ENCODE results near the gene ZFYVE26.

Gene ZFYVE26

DNA sequence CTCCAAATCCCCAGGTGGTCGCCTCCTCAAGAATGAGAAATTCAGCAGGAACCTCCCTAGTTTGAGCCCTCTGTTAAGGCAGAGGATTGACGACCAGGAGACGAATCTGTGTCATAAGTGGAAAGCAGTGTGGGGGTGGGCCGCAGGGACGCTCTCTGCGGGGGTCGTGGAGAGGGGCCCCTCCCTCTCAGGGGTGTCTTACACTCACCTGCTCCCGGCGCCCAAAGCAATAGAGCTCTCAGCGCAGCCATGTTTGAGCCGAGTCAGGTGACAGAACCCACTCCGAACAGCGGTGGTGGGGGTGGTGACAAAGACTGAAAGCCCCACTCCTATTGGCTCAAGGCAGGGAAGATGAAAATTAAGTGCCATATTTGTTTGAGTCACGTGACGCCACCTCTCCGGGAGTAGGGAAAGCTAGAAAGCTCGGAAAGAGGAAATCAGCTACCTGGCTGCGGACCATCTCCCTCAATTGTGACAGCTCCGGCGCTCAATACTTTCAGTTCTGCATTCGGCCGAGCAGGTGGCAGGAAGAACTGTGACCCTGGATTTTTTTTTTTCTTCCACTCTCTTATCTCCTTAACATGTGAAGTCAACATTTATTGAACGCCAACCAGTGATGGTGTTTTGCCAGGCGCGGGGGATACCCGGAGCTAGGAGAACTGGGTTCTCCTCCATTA lies at the start of gene ZFYVE26:
ZFYVE26 (minus strand) TSS at position 265 of the 677 bp plus-strand sequence. CDS start 627 bp downstream, outside the sequence.
- H3K36me3 Mint-ChIP-seq (ENCODE audit: low read depth), result peaks cover 53% of the 10 kb centered on the region
- H3K27me3 Mint-ChIP-seq, result no peaks in the 10 kb centered on the region
- H3K27ac Mint-ChIP-seq, result peak within 1 kb of the TSS; percentile 94
- peak within 1 kb of the TSS; percentile 83 for H3K4me3 Mint-ChIP-seq
- H3K4me1 Mint-ChIP-seq (ENCODE audit: low read depth), result peaks cover 71% of the 10 kb centered on the region
- intact Hi-C loops (cut with micrococcal nuclease), result loop anchor here (10.0 kb wide), 1 partner anchor 52 kb away; no protein-coding TSS in a partner anchor
- no peaks in the 10 kb centered on the region for H3K9me3 Mint-ChIP-seq

DNA sequence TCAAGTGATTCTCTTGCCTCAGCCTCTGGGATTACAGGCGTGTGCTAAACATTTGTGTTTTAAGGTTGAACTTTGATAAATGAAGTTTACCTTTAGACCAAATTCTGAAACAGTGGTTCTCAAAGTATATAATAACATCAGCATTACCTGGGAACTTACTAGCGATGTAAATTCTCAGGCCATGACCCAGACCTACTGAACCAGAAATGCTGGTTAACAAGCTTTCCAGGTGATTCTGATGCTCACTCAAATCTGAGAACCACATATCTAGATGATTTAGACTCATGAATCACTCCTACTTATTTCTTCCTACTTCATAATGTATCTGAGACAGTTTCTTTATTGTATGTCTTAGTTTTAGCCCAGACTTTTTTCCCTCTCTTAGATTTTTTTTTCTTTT lies 46.8 kb upstream of the ZFYVE26 start:
- no peaks in the 10 kb centered on the region for H3K27me3 Mint-ChIP-seq
- no peak overlapping the region for H3K4me3 Mint-ChIP-seq
- H3K9me3 Mint-ChIP-seq, result no peaks in the 10 kb centered on the region
- peaks cover 7% of the 10 kb centered on the region for H3K36me3 Mint-ChIP-seq (ENCODE audit: low read depth)
- intact Hi-C loops (cut with micrococcal nuclease), result no loop called here
- H3K4me1 Mint-ChIP-seq (ENCODE audit: low read depth), result peaks cover 5% of the 10 kb centered on the region
- H3K27ac Mint-ChIP-seq, result no peak overlapping the region

- no peak overlapping the region for H3K27ac Mint-ChIP-seq
- intact Hi-C loops (cut with micrococcal nuclease), result no loop called here
- H3K4me3 Mint-ChIP-seq, result no peak overlapping the region
- H3K36me3 Mint-ChIP-seq (ENCODE audit: low read depth), result no peaks in the 10 kb centered on the region
- no peaks in the 10 kb centered on the region for H3K9me3 Mint-ChIP-seq
- no peaks in the 10 kb centered on the region for H3K27me3 Mint-ChIP-seq
- peaks cover 12% of the 10 kb centered on the region for H3K4me1 Mint-ChIP-seq (ENCODE audit: low read depth)
Measured at GRCh38 chr14:67859169-67859749, 42.9 kb upstream of the ZFYVE26 start.

DNA sequence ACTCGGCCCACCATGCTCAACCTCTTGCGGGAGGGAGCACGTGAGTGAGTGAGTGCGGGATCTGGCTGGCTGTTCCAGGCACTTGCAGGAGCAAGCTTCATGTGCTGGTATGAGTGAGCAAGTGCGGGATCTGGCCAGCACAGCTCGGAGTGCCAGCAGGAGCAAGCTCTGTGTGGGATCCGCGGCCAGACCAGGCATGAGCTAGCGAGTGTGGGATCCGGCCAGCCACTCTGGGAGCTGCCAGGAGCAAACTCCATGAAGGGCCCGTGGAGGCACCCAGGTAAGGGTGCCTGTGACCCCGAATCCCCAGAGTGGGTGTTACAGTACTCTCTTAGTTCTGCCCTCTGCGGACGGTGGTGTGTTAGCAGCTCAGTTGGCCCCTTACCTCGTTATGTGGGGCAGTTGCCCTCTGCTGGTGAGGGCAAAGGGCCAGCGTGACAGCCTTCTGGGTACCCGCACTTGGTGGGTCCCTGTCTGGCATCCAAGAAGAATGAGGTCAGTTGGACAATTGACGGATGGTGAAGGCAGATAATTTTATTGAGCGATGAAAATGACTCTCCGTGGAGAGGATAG lies 41.5 kb upstream of the ZFYVE26 start:
- Mint-ChIP-seq H3K4me1 (ENCODE audit: low read depth) (peaks cover 24% of the 10 kb centered on the region), H3K27ac (peak overlapping the region; percentile 14), H3K27me3 (no peaks in the 10 kb centered on the region), H3K9me3 (no peaks in the 10 kb centered on the region), H3K36me3 (ENCODE audit: low read depth) (no peaks in the 10 kb centered on the region), H3K4me3 (no peak overlapping the region)
- intact Hi-C loops (cut with micrococcal nuclease), result no loop called here

DNA sequence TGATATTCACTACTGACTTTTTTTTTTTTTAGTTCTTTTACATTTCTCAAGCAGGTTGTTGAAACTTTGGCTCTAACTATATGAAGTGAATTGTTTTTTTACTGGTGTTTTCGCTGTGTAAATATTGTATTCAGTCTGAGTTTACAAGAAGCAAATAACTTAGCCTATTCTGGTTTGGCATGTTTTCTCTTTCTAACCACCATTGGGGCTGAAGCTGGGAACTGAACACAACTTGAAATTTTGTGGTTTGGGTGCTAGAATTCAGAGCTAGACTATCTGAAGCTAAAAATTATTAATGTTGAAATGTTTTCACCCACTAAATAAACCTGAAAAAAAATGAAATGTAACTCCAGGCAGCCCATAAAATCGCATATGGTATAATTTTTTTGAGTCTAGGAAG lies 40.4 kb upstream of the ZFYVE26 start:
- no peaks in the 10 kb centered on the region for H3K27me3 Mint-ChIP-seq
- H3K9me3 Mint-ChIP-seq, result no peaks in the 10 kb centered on the region
- peaks cover 34% of the 10 kb centered on the region for H3K4me1 Mint-ChIP-seq (ENCODE audit: low read depth)
- no peak overlapping the region for H3K27ac Mint-ChIP-seq
- no peaks in the 10 kb centered on the region for H3K36me3 Mint-ChIP-seq (ENCODE audit: low read depth)
- intact Hi-C loops (cut with micrococcal nuclease), result no loop called here
- no peak overlapping the region for H3K4me3 Mint-ChIP-seq

DNA sequence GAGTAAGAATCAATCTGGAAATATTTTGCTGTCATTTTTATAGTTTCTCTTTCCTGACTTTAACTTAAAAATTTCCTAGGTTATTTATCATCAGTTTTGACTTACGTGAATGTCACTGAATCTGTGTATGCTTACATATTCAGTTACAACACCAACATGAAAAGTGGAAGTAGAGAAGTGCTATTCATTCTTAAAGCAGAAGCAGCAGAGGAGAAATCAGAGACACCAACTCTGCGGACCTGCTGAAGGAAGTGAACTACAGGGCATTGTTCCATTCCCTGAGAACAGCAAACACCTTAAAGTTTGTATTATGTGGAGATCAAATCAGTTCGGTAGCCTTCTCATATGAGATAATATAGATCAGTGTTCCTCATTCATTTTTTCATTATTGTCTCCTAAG lies 37.3 kb upstream of the ZFYVE26 start:
- intact Hi-C loops (cut with micrococcal nuclease), result no loop called here
- no peaks in the 10 kb centered on the region for H3K36me3 Mint-ChIP-seq (ENCODE audit: low read depth)
- H3K9me3 Mint-ChIP-seq, result peaks cover 2% of the 10 kb centered on the region
- H3K4me3 Mint-ChIP-seq, result peak overlapping the region; percentile 48
- H3K4me1 Mint-ChIP-seq (ENCODE audit: low read depth), result peaks cover 56% of the 10 kb centered on the region
- H3K27ac Mint-ChIP-seq, result peak overlapping the region; percentile 88
- H3K27me3 Mint-ChIP-seq, result no peaks in the 10 kb centered on the region

GRCh38 chr14:67852926-67853604 lies 36.7 kb upstream of the ZFYVE26 start:
- intact Hi-C loops (cut with micrococcal nuclease), result no loop called here
- H3K4me3 Mint-ChIP-seq, result peak overlapping the region; percentile 48
- peaks cover 9% of the 10 kb centered on the region for H3K9me3 Mint-ChIP-seq
- H3K36me3 Mint-ChIP-seq (ENCODE audit: low read depth), result no peaks in the 10 kb centered on the region
- peak overlapping the region; percentile 88 for H3K27ac Mint-ChIP-seq
- no peaks in the 10 kb centered on the region for H3K27me3 Mint-ChIP-seq
- peaks cover 50% of the 10 kb centered on the region for H3K4me1 Mint-ChIP-seq (ENCODE audit: low read depth)

DNA sequence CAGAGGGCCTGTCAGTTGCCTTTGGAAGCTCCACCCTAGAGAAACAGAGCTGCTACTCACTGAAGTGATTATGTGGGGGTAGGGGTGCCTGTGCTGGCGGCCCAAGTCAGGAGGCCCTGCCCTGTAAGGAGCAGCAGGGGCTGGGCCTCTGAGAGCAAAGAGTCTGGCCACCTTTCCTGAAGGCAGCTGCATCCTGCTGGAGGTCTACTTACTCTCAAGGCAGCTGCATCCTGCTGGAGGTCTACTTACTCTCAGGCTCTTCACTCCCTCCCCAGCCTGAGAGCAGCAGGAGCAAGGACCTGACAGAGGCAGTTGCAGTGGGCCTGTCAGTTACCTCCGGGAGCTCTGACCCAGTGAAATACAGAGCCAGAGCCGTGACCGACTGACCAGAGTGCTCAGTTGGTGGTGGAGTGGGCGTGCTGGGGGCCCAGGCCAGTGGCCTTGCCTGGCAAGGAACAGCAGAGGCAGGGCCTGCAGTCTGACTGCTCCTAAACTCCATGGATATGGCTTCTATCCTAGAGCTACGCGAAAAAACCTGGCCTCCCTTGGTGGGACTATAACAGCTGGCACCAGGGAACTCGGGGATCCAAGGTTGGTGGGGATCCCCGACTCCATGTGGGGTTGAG lies 35.5 kb upstream of the ZFYVE26 start:
- peaks cover 50% of the 10 kb centered on the region for H3K4me1 Mint-ChIP-seq (ENCODE audit: low read depth)
- H3K4me3 Mint-ChIP-seq, result no peak overlapping the region
- peak overlapping the region; percentile 80 for H3K27ac Mint-ChIP-seq
- H3K9me3 Mint-ChIP-seq, result peaks cover 20% of the 10 kb centered on the region
- no peaks in the 10 kb centered on the region for H3K27me3 Mint-ChIP-seq
- peaks cover 7% of the 10 kb centered on the region for H3K36me3 Mint-ChIP-seq (ENCODE audit: low read depth)
- intact Hi-C loops (cut with micrococcal nuclease), result no loop called here

DNA sequence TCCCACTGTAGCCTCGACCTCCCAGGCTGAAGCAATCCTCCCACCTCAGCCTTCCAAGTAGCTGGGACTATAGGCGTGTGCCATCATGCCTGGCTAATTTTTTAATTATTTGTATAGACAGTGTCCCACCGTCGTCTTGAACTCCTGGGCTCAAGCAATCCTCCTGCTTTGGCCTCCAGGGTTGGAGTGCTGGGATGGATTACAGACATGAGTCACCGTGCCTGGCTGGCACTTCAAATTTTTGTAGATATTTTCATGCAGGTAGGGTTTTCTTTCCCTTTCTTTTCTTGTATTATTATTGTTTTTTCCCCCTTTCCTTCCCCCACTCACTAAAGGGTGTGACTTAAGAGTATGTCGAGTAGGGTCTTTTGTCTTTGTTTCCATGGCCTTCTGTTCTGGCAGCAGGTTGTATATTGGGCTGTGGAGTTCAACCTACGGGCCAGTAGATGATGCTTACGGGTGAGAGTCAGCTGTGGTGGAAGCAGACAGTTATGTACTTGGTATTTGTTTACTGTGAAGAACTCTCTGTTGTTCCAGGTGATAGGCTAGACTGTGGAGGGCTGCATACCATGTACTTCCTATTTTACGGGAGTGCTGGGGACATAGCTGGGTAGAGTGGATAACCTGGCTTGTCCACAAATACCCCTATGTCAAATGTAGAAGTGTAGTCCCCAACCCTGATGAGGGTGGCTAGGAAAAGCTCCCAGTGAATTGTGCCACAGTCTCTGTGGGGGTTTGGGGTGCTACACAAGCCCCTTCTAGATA lies 33.9 kb upstream of the ZFYVE26 start:
- no peaks in the 10 kb centered on the region for H3K27me3 Mint-ChIP-seq
- peaks cover 51% of the 10 kb centered on the region for H3K4me1 Mint-ChIP-seq (ENCODE audit: low read depth)
- peaks cover 20% of the 10 kb centered on the region for H3K9me3 Mint-ChIP-seq
- H3K36me3 Mint-ChIP-seq (ENCODE audit: low read depth), result peaks cover 17% of the 10 kb centered on the region
- H3K27ac Mint-ChIP-seq, result peak overlapping the region; percentile 80
- H3K4me3 Mint-ChIP-seq, result no peak overlapping the region
- intact Hi-C loops (cut with micrococcal nuclease), result no loop called here

DNA sequence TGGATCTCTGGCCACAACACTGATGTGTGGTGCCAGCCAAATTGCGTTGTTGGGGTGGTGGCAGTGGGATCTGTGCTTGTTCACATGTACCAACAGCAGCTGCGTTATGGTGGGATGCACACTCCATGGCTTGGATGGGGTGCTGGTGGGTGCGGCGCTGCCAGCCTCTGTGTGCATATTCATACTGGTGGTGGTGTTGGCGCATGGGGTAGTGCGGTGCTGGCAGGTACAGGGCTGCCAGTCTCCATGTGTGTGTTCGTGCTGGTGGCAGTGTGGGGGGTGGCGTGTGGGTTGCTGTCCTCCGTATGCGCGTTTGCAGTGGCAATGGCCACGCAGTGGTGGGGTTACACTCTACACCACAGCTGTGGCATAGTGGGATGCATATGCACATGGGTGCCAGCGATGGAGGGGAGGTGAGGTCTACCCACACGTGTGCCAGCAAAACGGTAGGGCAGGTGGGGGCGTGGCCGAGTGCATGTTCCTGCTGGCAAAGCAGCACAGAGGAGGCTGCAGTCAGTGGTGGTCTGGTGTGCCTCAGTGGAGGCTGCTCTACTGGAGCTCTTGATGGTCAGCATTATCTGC lies 29.7 kb upstream of the ZFYVE26 start:
- H3K27ac Mint-ChIP-seq, result no peak overlapping the region
- H3K4me1 Mint-ChIP-seq (ENCODE audit: low read depth), result peaks cover 27% of the 10 kb centered on the region
- H3K4me3 Mint-ChIP-seq, result no peak overlapping the region
- no peaks in the 10 kb centered on the region for H3K27me3 Mint-ChIP-seq
- H3K9me3 Mint-ChIP-seq, result peaks cover 20% of the 10 kb centered on the region
- peaks cover 17% of the 10 kb centered on the region for H3K36me3 Mint-ChIP-seq (ENCODE audit: low read depth)
- intact Hi-C loops (cut with micrococcal nuclease), result no loop called here

DNA sequence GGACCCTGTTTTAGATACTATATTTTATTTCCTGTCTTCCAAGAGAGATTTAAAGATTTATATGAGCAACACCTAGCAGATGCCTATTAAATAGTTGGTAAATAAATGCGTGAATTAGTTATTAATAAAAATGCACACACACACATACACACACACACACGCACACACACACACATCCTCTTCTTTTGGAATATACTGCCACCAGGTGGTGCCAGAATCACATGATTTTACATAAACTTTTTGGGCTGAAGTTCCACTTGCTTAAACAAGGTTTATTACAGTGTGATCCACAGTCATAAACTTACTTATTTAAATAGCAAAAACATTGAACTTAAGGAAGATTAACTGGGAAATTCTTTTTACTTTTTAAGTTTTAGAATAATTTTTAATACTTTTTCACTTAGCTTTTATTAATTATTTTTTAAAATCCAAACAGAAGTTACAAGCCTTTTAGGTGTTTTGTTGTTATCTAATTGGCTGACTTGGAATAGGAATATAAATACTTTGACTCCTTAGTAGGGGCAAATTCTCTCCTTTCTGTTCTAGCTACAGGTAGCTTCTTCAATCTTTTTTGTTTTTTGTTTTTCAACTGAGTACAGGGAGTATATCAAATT lies 20.7 kb upstream of the ZFYVE26 start:
- Mint-ChIP-seq H3K27me3 (no peaks in the 10 kb centered on the region), H3K36me3 (ENCODE audit: low read depth) (no peaks in the 10 kb centered on the region), H3K4me3 (no peak overlapping the region), H3K27ac (no peak overlapping the region), H3K4me1 (ENCODE audit: low read depth) (no peaks in the 10 kb centered on the region), H3K9me3 (no peaks in the 10 kb centered on the region)
- intact Hi-C loops (cut with micrococcal nuclease), result loop anchor here (5.0 kb wide), 3 partner anchors 45 to 980 kb away; no protein-coding TSS in a partner anchor

DNA sequence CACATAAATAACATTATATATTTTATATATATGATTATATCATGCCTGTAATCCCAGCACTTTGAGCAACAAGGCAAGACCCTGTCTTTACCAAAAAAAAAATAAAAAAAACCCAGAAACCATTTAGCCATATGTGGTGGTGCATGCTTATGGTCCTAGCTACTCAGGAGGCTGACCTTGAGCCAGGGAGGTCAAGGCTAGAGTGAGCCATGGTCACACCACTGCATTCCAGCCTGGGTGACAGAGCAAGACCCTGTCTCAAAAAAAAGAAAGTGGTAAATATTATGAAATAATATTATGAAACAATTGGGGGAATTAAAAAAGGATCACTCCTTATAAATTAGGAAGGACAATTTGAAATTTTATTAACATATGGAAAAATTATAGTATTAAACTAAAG lies 19.2 kb upstream of the ZFYVE26 start:
- no peaks in the 10 kb centered on the region for H3K27me3 Mint-ChIP-seq
- H3K36me3 Mint-ChIP-seq (ENCODE audit: low read depth), result no peaks in the 10 kb centered on the region
- H3K9me3 Mint-ChIP-seq, result no peaks in the 10 kb centered on the region
- intact Hi-C loops (cut with micrococcal nuclease), result loop anchor here (5.0 kb wide), 3 partner anchors 47 to 982 kb away; no protein-coding TSS in a partner anchor
- H3K27ac Mint-ChIP-seq, result no peak overlapping the region
- no peak overlapping the region for H3K4me3 Mint-ChIP-seq
- no peaks in the 10 kb centered on the region for H3K4me1 Mint-ChIP-seq (ENCODE audit: low read depth)

DNA sequence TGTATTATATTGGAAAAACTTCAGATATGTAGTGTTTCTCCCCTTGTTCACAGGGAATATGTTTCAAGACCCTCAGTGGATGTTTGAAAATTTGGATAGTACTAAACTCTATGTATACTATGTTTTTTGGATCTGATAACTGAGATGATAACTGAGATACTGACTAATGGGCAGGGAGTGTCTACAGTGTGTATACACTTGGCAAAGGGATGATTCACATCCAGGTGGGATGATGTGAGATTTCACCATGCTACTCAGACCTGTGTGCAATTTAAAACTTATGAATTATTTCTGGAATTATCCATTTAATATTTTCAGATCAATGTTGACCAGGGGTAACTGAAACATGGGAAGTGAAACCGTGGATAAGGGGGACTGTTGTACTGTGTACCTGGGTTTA lies 17.0 kb upstream of the ZFYVE26 start:
- Mint-ChIP-seq H3K36me3 (ENCODE audit: low read depth) (peaks cover 9% of the 10 kb centered on the region), H3K9me3 (no peaks in the 10 kb centered on the region), H3K27me3 (no peaks in the 10 kb centered on the region), H3K4me3 (no peak overlapping the region), H3K4me1 (ENCODE audit: low read depth) (no peaks in the 10 kb centered on the region), H3K27ac (no peak overlapping the region)
- intact Hi-C loops (cut with micrococcal nuclease), result no loop called here

Measured in dendritic cell treated with granulocyte-macrophage colony-stimulating factor and Interleukin-4, amounts not matched to agents 40 ng/mL and 50 ng/mL, for 4 days (primary cell).